Embryonic facial prominence (tissue), 1 donor: Measurements from ENCODE around the gene DEPDC5.
A peak's percentile ranks its signal among the peaks of the same experiment; 100 is the strongest.
"Not testable (repeated sequence)": the region's sequence is repeated elsewhere in the genome, so short reads cannot be mapped to it uniquely, and the experiment has no call there.

Experiments used
- DNase-seq: peaks from one replicate; pipeline ENCODE4 v3.0.0-alpha.2; 2016; ENCODE audit errors: extremely low spot score

The DEPDC5 gene

DNA sequence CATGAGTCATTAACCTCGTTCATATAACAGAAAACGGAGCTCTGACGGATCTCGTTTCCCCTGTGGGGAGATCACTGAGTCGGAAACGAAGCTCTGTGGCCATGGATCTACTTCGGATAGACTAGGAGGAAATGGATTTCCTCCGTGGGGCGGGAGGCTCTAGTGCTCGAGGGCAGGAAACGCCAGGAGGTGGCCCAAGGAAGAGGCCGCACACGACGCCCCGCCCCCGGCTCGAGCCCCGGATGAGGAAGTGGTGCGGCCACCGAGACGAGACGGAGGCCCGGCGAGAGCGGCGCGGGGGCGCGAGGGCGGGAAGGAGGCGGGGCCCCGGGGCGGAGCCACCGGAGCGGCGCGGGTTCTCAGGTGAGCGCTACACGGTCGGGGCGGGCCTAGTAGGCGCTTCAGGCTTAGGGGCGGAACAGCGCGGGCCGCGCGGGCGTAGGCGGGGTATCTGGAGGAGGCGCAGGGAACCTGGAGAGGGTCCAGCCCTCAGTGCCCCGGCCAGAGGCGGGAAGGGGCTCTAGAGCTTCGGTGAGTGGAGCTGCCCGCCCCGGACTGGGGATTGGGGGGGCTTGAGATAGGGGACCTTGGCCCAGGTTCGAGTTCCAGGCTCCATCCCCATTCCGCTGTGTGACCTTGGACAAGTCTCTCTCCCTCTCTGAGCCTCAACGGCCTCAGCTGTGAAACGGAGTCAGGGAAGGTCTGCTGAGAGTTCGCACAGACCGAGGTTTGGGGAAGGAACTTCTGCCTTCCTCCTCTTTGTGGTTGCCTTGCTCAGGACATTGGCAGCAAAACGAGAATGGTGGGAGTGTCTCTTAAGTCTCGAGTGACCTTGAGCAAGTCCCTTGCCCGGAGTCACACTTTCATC, at the start of gene DEPDC5:
DEPDC5 (plus strand) TSS at position 386 of the 868 bp plus-strand sequence. CDS start 903 bp downstream, outside the sequence.
- DNase-seq, result peak; percentile 86

DNA sequence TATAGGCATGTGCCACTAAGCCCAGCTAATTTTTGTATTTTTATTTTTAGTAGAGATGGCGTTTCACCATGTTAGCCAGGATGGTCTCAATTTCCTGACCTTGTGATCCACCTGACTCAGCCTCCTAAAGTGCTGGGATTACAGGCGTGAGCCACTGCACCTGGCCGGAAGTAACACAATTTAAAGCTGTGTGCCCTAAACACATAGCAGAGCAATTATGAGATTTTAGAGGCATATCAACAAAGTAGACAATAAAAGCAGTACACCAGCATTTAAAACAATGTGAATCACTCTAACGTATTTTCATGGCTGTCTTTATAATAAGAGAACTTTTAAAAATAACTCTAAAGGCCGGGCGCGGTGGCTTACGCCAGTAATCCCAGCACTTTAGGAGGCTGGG, 46.3 kb upstream of the DEPDC5 start:
- no peak for DNase-seq

DNA sequence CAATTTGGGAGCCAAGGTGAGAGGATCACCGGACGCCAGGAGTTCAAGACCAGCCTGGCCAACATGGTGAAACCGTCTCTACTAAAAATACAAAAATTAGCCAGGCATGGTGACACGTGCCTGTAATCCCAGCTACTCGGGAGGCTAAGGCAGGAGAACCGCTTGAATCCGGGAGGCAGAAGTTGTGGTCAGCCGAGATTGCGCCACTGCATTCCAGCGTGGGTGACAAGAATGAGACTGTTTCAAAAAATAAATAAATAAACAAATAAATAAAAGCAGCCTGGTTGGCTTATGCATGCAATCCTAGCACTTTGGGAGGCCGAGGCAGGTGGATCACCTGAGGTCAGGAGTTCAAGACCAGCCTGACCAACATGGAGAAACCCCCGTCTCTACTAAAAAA, 42.6 kb upstream of the DEPDC5 start:
- DNase-seq, result not testable (repeated sequence)

DNA sequence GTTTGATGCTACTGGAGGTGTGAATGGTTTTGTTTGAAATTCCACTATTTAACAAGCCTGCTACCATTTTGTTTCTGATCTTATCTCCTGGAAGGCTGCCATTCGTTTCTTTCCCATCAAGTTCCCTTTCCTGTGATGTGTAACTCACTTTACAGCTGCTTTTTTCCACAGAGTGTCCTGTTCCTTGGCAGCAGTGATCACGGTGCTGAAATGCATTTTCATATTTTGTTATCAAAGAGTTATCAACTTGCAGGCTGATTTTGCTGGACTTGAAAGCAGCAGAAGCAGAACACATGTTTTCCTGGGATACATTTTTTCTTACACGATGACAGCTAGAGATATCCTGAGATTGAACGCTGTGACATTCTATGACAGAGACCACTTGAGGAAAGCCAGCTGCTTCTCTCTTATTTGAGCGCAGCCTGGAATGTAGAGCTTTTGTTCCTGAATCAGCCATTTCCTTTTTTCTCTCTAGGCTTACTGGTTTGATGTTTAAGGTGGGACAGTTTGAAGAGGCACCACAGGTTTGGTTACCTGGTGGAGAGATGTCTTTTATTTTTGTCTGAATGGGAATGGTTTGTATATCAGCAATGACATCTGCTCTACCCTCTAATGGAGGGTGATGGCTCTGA, 38.6 kb upstream of the DEPDC5 start:
- no peak for DNase-seq

DNA sequence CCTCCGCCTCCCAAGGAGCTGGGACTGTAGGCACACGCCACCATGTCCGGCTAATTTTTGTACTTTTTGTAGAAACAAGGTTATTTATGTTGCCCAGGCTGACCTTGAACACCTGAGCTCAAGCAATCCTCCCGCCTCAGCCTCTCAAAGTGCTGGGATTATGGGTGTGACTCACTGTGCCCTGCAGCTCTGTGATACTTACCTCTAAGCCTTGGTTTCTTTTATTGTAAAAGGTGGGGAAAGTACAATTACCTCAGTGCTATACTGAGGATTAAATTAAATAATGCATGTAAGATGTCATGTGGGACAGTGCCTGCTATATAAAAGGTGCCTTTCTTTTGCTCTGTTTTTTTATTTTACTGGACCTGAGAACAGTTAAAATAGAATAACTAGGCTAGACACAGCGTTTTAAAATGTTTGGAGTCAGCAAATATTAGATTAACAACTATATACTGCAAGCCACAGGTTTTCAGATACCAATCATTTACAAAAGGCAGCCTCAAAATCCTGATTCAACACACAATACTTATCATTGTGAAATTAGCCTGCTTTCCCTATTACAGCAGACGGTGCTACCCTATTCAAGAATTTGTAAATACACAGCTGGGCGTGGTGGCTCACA, 33.9 kb upstream of the DEPDC5 start:
- DNase-seq, result no peak

DNA sequence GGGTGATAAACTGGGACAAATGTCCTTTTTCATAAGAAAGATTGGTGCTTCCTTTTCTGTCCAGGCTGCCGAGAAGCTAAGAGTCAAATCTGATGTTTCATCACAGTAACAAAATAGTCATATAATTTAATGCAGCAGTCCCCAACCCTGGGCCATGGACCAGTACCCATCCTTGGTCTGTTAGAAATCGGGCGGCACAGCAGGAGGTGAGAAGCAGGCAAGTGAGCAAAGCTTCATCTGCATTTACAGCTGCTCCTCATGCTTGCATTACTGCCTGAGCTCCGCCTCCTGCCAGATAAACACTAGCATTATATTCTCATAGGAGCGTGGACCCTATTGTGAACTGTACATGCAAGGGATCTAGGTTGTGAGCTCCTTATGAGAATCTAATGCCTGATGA, 30.1 kb upstream of the DEPDC5 start:
- DNase-seq, result no peak

DNA sequence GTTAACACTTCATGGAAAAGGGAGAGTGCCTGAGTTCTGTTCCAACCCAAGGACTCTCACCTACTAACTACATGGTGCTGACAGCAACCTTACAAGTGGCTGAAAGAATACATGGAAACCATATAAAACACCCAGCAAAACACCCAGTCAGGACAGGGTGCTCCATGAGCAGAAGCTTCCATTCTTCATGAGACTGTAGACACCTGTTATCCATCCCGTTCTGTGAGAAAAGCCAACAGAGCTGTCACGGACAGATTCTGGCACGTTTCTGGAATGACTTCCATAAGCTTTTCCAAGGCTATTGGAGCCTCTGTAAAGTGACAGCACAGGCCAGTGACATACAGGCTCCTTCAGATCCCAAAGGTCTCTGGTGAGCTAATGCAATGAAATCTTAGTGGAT, 27.1 kb upstream of the DEPDC5 start:
- no peak for DNase-seq

DNA sequence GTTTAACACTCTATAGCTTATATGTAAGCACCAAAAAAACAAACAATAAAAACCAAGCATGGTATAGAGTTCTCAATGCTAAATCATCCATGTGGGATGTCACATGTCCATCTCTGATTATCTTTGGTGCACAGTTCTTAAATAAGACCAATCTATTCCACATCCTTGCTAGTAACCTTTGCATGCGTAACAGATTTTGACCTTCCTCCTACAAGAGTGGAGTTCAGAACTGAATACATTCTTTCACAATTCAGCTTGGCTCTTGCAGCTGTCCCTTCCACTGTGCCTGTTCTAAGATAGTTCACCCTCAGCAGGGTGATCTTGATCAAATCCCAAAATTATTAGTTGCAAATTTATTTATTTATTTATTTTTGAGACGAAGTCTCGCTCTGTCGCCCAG, 25.0 kb upstream of the DEPDC5 start:
- DNase-seq, result no peak

DNA sequence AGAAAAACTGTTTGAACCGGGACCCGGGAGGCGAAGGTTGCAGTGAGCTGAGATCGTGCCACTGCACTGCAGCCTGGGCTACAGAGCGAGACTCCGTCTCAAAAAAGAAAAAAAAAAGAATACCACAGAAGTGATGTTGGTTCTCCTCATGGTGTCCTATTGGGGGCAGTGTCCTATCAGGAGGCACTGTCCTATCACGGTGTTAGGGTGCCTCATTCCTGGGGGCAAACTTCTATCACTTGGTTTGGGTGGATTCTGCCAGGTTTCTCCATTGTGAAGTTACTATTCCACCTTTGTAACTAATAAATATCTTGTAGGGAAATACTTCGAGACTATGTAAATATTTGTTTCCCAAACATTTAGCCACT, 23.5 kb upstream of the DEPDC5 start:
- DNase-seq, result no peak

DNA sequence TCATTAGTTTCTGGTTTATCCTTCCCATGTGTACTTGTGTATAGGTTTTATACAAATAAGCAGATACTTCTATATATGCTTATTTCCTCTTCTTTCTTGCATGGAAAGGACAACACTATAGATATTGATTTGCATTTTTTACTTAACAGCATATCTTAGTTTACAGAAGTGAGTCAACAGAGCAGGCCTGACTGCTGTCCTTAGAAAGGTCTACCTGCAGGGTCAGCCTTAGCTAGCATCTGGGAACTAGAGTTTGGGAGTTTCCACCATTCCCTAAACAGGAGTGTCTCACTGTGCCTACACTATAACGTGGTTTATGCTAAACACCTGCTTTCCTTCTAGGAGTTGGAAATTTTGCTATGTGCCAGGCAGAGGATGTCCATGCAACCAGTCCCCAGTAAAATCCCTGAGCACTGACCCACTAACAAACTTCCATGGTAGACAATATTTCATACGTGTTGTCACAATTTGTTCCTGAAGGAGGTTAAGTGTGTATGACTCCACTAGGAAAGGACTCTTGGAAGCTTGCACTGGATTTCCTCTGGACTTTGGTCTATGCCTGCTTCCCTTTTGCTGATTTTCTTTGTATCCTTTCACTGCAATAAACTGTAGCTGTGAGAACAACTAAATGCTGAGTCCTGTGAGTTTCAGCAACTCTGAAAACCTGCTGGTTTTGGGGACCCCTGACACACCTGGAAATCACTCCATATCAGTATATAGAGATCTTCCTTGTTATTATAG, 21.6 kb upstream of the DEPDC5 start:
- no peak for DNase-seq

DNA sequence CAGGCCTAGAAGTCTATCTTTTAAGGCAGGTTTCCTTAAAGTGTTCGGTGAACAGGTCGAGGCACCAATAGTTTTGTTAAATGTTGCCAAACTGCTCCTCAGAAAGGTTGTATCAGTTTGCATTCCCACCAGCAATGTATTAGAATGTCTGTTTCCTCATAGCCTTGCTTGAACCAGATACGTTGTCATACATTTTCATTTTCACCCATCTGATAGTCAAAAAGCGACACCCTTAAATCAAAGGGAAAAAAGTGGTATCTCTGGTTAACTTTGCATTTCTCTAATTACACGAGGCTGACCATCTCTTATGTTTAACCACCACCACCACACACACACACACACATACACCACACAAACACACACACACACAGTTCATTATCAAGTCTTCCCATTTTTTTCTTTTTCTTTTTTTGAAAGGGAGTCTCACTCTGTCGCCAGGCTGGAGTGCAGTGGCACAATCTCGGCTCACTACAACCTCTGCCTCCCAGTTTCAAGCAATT, 20.2 kb upstream of the DEPDC5 start:
- no peak for DNase-seq

DNA sequence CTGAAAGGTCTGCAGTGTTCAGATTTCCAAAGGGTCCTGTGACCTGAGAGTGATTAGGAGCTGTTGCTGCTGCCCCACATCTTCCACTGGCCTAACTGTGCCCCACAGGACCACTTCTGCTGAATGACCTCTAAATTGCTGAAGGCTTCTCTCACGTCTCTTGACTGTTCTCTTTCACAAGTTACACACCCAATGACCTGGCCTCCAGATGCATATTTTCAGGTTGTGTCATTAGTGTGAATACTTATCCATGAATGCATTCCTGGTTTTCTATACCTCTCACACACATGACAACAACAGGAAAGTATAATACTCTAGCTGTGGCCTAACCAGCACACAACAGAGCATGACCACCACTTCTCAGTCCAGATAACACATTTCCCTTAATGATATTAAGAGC, 19.3 kb upstream of the DEPDC5 start:
- DNase-seq, result no peak

DNA sequence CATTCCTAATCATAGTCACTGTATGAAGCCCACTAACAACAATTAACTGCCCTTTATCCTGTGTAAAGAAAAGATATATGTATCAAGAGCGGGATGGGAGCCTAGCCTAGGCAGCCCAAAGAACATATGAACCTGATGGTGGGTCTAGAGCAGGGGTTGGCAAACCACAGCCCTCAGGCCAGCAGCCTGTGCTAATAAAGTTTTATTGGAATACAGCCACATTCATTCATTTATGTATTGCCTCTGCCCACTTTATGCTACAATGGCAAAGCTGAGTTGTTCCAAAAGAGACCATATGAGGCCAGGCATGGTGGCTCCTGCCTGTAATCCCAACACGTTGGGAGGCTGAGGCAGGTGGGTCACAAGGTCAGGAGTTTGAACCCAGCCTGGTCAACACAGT, 17.4 kb upstream of the DEPDC5 start:
- no peak for DNase-seq

DNA sequence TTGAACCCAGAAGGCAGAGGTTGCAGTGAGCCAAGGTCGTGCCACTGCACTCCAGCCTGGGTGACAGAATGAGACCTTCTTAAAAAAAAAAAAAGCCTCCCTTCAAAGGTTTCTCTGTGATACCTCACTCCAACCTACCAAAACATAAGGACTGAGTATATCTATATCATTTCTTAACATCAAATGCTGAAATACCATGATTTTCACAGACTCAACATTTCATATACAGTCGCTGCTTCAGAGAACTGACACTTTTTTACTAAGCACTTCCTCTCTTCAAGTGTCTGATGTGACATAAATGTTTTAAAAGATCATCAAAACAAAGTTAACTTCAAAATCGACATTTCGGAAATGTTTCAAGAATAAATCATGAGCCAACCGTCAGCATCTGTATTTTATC, 15.9 kb upstream of the DEPDC5 start:
- no peak for DNase-seq

DNA sequence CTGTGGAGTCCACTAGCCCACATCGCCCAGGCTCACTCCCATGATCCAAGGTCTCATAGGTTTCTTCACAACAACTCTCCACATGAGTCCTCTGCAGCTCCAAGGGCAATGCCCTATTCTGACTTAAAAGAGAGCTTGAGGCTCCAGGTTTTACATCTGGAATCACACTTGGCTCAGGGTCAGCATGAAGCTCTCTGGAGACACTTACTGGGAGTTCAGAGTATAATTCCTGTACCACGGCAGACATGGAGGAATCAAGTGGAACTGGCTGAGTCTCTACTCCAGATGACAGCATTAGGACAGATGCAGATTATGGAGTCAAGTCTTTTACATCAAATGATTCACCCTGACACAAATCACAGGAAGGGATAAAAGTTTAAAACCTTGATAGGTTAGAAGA, 15.3 kb upstream of the DEPDC5 start:
- DNase-seq, result no peak

DNA sequence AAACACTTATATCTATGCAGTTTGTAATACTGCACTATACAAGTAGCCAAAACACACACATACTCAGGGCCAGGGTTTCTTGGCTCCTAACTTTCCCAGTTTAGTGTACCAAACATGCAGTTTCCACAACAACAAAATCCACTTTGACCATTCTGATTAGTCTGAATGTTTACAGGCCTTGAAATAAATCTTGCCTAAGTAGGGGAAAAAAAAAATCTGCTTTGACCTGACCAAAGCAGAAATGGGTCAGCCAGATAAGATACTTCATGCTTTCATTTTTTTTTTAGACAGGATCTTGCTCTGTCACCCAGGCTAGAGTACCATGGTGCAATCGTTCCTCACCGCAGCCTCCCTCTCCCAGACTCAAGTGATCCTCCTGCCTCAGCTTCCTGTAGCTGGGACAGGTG, 14.0 kb upstream of the DEPDC5 start:
- DNase-seq, result no peak

DNA sequence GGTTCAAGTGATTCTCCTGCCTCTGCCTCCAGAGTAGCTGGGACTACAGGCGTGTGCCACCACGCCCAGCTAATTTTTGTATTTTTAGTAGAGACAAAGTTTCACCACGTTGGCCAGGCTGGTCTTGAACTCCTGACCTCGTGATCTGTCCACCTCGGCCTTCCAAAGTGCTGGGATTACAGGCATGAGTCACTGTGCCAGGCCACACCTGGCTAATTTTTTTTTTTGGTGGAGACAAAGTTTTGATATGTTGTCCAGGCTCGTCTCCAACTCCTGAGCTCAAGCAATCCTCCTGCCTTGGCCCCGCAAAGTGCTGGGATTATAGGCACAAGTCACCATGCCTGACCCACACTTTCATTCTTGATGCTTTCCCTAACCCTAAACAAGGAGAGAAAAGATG, 13.5 kb upstream of the DEPDC5 start:
- DNase-seq, result not testable (repeated sequence)

DNA sequence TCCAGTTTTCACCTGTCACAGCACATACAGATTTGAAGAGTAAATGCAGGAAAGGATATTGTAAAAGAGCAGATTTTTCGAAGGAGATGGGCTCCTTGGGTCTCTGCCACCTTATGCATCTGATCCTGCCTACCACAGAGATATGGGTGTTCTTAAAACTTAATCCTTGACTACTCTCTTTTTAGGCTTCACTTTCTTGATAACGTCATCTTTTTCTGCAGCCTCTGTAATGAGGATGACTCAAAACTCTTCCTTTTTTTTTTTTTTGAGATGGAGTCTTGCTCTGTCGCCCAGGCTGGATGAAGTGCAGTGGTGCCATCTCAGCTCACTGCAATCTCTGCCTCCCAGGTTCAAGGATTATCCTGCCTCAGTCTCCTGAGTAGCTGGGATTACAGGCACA, 11.7 kb upstream of the DEPDC5 start:
- DNase-seq, result no peak

DNA sequence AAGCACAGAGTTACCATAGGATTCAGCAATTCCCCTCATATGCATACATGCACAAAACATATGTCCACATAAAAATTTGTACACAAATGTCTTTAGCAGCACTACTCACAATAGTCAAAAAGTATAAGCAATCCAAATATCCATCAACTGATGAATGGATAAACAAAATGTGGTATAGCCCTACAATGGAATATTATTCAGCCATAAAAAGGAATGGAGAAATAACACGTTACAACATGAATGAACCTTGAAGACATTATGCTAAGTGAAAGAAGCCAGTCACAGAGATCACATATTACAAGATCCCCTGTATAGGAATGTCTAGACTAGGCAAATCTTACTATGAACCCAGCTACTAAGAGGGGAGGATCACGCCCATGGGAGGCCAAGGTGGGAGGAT, 11.1 kb upstream of the DEPDC5 start:
- DNase-seq, result no peak

DNA sequence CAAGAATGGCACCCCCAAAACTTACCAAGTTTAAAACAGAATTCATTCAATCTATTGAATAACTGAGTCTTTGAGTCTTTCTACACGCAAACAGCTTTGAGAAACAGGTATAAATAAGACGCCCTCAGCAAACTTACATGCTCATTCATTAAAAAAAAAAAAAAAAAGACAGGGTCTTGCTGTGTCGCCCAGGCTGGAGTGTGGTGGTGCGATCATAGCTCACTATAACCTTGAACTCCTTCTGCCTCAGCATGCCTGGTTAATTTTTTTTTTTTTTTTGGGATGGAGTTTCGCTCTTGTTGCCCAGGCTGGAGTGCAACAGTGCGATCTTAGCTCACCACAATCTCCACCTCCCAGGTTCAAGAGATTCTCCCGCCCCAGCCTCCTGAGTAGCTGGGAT, 9.9 kb upstream of the DEPDC5 start:
- no peak for DNase-seq

DNA sequence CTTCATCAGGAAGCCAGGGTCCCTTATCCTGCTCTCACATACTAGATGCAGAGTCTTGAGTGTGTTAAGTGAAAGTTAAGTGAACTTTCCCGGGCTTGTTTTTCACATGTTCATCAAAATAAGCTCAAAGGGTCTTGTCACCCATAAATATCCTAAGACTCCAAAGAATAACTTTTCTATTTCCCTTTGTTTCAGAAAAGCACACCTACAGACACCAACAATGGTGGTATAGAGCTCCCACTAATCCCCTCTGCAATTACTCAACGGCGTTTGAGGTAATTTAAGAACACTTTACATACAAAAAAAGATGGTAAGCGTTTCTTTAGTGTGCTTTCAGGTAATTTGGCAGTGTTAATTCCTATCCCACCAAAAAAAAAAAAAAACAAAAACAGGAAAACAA, 6.4 kb upstream of the DEPDC5 start:
- no peak for DNase-seq

DNA sequence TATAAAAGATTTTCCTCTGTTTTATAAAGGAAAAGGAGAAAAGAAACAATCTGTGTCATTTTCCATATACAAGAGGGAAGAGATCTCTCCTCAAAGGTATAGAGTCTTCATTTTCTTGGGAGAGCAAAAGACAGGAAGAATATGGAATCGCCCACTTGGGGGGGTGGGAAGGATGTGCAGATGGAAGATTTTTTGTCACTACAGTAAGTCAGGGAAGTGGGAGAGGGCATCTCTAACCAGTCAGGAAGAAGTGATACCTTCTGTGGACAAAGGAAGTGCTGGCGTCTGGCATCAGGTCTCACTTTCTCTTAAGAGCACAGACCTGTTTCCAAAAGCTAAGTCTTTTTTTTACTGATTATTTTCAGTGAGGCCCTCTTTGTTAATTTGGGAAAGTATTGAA, 5.3 kb upstream of the DEPDC5 start:
- no peak for DNase-seq
